ENCODE results near the gene GRAMD4.

GRCh38 chr22:46657655-46657953 is 37.4 kb downstream of the GRAMD4 start:
- TF ChIP-seq CTCF (IDR thresholded peaks at IDR 0.05; ENCODE audit: low read length), result no peak
- no peak for TF ChIP-seq EZH2 (IDR thresholded peaks at IDR 0.05; ENCODE audit: borderline replicate concordance, low read length)

Data from OCI-LY1 (cell line).